Hematopoietic multipotent progenitor cell treated with erythropoietin and hydrocortisone succinate and interleukin-3 and kit ligand, for 6 days (in vitro differentiated cells): ENCODE data around the gene VWDE.
A peak's percentile ranks its signal among the peaks of the same experiment; 100 is the strongest.
"Not testable (repeated sequence)": the region's sequence is repeated elsewhere in the genome, so short reads cannot be mapped to it uniquely, and the experiment has no call there.

Experiments
- DNase-seq: peaks from one replicate; pipeline ENCODE4 v3.0.0-alpha.2; 2015

VWDE gene

DNA sequence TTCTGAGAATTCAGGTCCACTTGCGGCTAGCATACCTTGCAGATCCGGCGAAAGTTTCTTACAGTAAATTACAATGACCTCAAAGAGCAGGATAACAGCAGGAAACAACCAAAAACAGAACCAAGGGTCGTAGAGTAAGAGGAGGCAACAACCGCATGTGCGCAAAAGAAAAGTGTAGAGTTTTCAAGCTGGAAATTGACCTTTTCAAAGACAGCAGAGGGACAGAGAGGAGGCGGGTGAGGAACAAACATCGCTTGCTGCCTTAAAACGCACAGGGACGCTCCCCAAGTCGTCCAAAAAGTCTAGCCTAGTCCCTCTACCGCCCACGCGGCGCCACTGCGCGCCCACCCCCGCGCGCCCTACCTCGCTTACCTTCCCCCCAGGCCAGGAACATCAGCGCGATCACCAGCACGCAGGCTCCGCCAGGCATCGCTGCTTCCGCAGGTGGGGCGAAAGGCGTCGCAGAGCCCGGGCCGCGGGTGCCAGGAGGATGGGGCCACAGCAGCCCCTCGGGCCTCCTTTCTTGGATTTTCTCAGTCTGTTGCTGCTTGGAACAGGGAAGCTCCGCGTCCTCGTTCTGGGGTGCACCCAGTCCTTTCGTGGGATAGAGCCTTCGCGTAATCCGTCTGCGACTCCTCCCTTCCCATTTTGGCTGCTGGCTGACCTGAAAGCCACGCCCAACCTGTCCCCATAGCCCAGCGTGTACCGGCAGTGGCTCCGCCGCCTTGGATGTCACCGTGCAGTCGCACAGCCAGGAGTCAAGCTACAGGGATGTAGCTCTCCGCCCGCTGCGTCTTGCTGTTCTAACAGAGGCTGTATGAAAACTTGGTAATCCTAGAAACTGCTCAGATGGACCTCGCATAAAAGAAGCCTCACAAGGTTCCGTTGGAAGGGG is at the start of gene VWDE:
Gene VWDE (minus strand): TSS at position 579 of the 895 bp plus-strand sequence. CDS start 149 bp downstream, at position 430.
- peak; percentile 84 for DNase-seq

GRCh38 chr7:12453136-12453535 is 49.5 kb upstream of the VWDE start:
- DNase-seq, result not testable (repeated sequence)

DNA sequence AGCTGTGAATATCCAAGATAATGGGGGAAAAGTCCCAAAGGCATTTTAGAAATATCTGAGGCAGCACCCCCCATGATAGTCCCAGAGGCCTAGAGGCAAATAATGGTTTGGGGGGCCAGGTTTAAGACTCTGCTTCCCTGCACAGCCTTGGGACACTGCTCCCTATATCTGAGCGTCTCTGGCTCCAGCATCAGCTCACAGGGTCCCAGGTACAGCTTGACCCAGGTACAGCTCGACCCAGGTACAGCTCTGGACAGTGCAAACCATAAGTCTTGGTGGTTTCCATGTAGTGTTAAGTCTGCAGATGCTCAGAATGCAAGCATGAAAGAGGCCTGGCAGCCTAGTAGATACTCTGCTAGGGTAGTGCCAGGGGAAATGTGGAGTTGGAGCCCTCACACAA is 47.0 kb upstream of the VWDE start:
- DNase-seq, result no peak

GRCh38 chr7:12444785-12445184 is 41.1 kb upstream of the VWDE start:
- no peak for DNase-seq

- no peak for DNase-seq
These were observed 36.6 kb upstream of the VWDE start for GRCh38 chr7:12440229-12440628.

DNA sequence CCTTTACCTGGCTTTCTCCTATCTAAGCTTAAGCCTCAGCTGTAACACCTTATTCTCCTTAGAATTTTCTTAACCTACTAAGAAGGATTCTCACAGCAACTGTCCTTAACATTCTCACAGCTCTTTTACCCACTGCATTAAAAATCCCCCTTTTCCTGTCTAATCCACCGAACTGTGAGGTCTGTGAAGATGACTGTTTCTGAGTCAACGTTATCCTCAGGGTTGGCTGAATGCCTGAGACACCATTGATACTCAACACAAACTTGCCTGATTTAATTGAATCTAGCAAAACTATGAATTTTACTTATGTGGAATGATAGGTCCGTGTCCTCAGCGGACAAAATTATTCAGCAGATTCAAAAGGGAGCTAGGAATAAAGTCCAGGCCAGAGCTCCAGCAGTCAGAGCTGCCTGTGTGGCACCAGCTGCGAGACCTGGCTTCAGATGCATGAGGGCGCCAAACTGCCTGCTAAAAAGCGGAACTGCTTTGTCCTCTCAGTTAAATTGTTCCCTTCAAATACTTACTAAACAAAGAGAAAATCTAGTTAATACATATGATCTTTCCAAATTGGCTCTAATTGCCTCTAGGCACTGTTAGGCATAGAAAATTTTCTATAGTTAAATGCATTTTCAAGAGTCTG is 33.4 kb upstream of the VWDE start:
- DNase-seq, result peak; percentile 53

DNA sequence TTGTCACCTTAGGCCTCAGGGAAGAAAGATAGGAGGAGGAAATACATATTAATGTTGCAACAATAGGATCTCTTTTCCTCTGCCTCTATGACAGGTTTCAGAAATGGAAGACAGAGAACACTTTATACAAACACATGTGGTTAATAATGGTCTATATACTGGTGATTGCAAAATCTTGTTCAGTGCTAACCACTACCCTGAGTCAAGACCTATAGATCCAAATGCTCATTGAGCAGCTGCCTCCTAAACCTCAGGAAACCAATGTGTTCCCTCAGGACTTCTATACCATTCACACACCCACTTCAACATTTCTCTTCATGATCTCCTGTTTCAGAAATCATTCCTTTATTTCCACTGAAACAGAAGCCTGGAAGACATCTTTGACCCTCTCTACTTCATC is 32.5 kb upstream of the VWDE start:
- DNase-seq, result no peak

GRCh38 chr7:12434012-12434642 is 30.5 kb upstream of the VWDE start:
- peak; percentile 40 for DNase-seq

- DNase-seq, result no peak
These were observed 28.4 kb upstream of the VWDE start for GRCh38 chr7:12431886-12432556.

DNA sequence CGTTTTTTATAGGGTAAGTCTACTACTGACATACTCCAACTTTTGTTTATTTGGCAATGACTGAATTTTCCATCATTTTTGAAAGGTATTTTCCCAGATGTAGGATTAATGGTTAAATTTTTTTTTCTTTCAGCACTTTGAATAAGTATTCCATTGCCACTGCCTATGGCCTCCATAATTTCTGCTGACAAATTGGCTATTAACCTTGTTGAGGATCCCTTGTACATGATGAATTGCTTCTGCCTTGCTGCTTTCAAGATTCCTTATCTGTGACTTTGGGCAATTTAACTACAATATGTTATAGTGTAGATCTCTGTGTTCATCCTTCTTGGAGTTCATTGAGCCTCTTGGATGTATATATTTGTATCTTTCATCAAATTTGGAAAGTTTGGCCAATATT is 21.6 kb upstream of the VWDE start:
- no peak for DNase-seq

DNA sequence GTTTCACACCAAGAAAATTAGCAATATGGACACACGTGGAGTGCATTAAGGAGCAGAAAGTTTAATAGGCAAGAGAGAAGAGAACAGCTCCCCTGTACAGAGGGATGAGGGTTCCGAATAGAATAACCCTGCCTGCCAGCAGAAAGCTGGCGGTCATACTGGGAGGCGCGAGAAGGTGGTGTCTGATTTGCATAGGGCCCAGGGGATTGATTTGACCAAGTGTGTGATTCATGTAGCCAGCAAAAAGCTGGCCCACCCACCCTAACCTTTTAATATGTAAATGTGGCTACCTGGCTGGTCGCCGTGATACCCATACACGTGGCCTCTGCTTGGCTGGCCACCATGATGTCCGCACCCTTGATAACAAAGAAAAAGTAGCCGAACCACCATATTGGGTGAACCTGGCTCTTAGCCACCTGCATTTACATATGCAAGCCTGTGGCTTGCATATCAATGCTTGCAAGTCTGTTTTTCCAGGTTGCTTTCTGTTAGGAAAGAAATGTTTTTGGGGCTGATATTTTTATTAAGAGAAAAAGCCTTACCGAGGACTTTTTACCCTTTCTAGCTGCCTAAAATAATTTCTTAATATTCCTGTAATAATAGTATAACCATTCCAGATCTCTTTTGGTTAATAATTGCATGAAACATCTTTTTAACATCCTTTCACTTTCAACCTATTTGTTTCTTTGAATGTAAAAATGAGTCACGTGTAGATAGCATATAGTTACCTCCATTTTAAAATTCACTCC is 20.5 kb upstream of the VWDE start:
- DNase-seq, result no peak

GRCh38 chr7:12423355-12423996 is 19.8 kb upstream of the VWDE start:
- no peak for DNase-seq

- no peak for DNase-seq
These were observed 19.1 kb upstream of the VWDE start for GRCh38 chr7:12422554-12423320.

- DNase-seq, result no peak
These were observed 14.8 kb upstream of the VWDE start for GRCh38 chr7:12418452-12418851.

GRCh38 chr7:12415072-12415471 is 11.4 kb upstream of the VWDE start:
- DNase-seq, result no peak

DNA sequence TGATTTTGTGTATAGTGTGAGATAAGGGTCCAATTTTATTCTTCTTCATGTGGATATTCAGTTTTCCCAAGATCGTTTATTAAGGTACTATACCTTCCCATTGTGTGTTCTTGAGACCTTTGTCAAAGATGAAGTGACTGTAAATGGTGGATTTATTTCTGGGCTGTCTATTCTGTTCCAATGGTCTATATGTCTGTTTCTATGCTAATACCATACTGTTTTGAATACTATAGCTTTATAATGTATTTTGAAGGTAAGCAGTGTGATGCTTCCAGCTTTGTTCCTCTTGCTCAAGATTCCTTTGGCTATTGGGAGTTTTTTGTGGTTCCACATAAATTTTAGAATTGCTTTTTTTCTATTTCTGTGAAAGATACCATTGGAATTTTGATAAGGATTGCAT is 8.7 kb upstream of the VWDE start:
- DNase-seq, result no peak

DNA sequence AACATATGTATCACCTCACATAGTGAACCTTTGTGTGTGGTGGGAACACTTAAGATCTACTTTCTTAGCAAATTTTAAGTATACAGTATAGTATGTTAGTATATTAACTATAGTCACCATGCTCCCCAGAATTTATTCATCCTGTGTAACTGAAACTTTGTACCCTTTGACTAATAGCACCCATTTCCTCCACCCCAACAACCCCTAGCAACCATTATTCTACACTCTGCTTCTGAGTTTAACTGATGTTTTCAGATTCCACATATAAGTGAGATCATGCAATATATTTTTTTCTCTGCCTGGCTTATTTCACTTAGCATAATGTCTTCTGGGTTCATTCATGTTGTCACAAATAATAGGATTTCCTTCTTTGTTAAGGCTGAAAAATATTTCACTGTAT is 6.9 kb upstream of the VWDE start:
- no peak for DNase-seq

DNA sequence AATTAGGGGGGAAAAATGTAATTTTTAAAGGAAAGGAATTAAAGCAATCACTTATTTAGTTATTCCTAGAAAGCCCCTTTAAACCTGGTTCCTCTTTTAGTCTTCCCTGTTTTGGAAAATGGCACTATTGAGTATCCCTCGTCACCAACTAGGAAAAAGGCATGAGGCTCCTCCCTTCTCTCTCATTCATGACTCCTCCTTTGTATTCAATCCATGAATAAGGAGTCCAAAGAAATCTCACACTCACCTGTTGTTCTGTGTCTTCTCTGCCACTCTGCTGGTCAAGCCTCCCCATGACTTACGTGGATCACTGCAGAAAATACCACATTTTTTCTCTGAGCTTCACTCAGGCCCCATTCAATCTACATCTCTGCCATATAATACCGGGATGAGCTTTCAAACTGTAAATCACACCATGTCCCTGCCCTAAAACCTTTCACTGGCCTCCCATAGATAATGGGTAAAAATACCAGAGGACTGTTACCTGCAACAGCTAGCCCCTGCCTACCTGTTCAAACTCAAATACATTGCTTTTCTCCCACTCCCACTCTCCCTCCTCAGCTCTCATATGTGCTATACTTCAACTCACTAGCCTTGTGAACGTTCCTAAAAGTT is 5.5 kb upstream of the VWDE start:
- DNase-seq, result no peak

- DNase-seq, result not testable (repeated sequence)
These were observed 4.0 kb upstream of the VWDE start for GRCh38 chr7:12407652-12408051.

DNA sequence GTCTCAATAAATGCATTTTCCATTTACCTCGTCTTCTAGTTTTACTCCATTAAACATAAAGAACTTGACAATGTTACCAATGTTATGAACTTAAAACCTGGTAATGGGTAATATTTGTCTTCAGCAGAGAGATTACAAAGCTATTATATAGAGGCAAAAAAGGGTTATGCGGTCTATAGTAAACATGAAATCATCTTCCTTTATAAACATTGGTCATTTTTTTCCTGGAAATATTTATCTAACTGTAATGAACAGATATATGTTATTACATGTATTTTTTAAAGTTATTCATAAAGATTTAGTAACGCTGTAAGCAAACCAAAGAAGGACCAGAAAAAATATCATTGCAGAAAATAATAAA is 1.3 kb downstream of the VWDE start:
- no peak for DNase-seq
